Hematopoietic multipotent progenitor cell treated with erythropoietin and hydrocortisone succinate and interleukin-3 and kit ligand, for 17 days (in vitro differentiated cells): ENCODE data around the gene CCDC50.
A peak's percentile ranks its signal among the peaks of the same experiment; 100 is the strongest.

ENCODE experiments used
- DNase-seq: peaks from one replicate; pipeline ENCODE4 v3.0.0-alpha.2; 2015; ENCODE audit warnings: low spot score

CCDC50 gene

DNA sequence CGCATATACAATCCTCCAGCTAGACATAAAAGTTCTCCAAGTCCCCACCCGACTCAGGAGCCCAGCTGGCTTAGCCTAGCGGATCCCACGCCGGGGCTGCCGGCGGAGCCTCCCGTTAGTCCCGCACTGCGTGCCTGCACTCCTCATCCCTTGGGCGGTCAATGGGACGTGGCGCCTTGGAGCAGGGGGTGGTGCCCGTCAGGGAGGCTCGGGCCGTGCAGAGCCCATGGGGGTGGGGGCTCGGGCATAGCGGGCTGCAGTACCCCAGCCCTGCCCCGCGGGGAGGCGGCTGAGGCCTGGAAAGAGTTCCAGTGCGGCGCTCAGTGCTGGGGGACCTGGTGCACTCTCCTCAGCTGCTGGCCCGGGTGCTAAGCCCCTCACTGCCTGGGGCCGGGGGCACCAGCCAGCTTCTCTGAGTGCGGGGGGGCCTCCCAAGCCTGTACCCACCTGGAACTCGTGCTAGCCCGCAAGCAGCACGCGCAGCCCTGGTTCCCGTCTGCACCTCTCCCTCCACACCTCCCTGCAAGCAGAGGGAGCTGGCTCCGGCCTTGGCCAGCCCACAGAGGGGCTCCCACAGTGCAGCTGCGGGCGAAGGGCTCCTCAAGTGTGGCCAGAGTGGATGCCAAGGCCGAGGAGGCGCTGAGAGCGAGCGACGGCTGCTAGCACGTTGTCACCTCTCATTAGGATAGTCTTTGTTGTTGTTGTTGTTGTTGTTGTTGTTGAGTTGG, 12.2 kb upstream of the CCDC50 start:
- DNase-seq = no peak

DNA sequence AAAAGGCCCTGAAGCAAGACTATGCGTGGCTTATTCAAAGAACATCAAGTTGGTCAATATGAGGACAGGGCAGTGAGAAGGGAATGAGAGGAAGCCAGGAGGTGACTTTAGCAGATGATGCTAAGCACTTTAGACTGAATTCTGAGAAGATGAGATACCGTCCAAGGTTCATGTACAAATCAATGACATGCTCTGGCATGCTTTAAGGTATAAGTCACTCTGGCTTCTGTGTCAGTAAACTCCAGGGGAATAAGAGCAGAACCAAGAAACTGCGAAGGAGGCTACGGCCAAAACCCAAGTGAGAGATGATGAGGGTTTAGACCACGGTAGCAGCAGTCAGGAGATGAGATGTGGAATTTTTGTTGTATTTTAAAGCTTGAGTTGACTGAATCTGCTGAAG, 8.9 kb upstream of the CCDC50 start:
- no peak for DNase-seq

DNA sequence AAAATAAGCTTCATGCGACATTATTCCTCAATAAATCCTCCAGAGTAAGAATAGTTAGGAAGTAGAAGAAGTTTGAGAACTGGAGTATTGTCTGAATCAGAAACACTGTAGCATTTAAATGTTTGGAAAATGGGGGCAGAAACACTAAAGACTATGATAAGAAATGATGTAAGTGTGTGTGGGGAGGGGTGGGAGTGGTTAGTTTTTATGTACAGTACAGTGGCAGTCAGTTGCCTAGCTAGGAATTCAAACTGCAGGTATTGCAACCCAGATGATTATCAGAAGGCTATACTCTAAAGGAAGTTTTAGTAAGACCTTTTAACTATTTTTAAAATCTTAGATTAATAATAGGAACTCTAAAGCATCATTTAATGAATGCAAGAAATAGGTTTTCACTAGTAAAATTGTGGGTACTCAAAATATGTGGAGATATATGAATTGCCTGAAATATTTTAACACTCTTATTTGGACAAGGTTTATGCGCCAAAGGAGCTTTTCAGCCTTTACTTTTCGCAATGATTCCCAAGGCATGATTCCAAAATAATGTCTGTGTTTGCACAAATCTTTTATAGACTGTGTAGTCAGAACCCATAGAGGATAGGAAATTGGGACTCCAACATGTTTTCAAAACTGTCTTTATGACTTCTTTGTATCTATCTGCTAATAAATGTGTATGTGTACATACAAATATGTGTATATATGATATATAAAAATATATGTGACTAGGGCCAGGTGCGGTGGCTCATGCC, 8.0 kb upstream of the CCDC50 start:
- no peak for DNase-seq

DNA sequence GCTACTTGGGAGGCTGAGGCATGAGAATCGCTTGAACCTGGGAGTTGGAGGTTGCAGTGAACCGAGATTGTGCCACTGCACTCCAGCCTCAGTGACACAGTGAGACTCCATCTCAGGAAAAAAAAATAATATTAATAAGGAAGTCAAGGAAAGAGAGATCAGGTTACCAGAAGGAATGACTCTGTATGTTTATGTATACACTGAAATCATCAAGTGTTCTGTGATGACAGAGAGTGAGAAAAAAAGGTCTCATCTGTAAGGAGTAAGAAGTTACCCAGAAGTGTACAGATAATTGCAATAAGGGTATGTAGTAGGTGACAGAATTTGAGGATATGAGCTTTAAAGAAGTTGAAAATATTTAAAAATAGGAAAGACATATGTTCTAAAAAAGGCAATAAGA, 4.3 kb upstream of the CCDC50 start:
- no peak for DNase-seq

DNA sequence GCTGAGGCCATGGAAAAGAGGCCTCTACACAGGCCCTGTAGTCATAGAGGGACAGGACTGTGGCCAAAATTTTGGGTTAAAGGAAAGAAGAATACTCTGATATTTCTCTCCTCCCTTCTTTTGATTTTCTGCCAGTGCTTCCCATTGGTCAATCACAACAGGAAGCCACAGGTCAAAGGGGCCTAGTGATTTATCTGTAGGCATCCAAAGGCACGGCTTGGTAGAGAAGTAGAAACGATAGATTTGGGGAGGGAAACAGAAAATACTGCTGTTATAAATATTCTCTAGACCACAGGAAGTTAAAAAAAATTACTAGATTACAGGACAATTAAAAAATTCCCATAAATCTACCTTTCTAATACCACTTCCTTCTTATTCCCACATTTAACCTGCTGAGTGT, 1.7 kb upstream of the CCDC50 start:
- no peak for DNase-seq

DNA sequence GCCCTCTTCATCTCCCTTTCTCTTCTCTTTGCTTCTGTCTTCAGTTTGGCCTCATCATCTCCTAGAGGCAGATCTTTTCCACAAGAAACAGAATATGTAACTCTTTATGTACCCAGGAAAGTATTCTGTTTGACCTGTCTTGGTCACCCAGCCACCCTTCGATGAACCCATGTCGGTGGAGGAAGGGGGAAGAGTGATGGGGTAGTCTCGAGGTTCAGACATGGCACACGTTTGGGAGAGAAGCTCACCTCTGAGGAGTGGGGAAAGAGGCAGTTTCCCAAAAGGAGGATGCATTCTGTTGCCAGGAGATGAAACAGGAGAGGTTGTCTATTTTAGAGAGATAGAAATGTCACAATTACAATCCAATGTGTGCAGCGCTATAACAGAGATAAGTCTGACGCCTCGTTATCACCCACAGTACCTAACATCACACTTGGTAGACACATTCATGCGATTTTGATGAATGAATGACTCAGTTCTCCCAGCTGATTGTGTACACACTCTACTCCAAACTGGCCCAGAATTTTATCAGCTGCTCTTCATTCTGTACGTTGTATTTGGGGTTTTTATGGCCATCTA, 722 bp upstream of the CCDC50 start:
- DNase-seq = peak; percentile 30

DNA sequence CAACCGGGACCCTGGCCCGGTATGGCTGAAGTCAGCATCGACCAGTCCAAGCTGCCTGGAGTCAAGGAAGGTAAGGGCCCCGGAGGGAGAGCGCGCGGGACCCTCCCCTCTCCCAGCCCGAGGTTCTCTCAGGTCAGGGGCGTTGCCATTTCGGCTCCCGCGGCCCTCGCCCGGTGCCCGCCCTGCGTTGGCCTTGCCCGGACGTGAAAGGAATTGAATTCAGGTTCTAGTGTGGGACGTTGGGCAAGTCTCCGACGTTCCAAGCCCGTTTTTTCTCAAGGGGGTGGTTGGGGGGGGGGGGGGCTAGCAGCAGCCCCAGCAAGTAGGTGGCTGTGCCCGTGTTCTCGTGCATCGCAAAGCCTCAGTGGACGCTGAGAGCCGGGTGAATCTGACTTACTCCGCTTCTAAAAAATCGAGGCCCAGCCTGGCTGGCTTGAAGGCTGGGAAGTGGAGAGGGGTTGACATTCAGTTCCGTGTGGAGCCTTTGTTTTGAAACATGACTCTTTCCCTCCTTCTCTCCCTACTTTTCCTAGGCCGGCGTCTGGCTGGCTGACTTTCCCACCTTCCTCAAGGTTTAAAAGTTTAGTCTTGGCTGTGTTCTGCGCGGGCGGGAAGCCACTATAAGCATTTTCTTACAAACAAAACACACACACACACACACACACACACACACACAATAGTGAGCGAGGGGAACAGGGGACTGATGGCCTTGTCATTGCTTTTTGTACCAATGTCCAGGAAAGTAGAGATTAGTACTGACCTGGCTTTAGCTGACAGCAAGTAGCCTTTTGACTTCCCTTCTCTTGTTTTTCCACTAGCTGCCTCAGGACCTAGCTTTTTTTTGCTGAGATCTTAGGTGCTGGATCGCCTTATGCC, 698 bp downstream of the CCDC50 start, which contains the start of gene UTS2B:
TSS of gene UTS2B (minus strand) at position 873 of the 876 bp plus-strand sequence. CDS start 48,337 bp downstream, outside the sequence.
- DNase-seq = no peak

DNA sequence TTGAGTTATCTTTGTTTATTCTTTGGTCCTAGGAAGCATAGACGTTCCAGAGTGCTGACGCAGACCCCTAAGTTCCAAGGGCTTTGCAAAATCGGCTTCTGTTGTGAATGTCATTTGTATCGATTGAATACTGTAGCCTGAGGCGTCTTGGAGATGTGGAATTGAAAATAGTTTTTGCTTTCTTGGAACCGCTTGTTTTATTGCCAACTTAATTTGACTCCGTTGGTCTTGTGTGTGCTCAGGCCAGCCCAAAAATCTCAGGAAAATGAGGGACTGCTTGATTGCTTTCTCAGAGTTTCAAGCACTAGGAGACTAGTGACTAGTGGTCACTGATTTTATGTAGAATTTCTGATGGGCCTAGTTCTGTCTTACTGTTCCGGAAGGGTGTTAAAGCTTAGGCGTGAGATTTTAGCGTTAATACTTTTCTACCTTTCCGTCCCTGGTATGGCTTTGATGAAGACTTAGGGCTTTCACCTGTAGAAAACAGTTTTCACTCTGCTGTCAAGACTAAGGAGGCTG, 1.4 kb downstream of the CCDC50 start:
- DNase-seq = no peak

DNA sequence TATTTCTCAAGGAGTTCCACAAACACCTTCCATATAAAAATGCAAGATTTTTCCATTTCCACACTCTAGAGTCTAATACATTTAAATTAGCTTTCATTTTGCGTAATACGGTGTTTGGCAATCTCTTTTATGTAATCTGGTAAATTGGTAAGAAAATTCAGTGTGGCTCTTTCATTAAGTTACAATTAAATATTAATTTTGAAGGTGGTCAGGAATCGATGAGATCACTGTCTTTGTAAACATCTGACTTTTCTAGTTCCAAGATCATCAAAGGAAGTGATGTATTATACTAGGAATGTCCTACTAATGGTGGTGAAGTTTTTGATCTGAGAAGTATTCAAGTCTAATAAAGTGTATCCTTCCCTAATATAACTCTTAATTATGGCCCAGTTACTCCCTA, 2.2 kb downstream of the CCDC50 start:
- DNase-seq = no peak

DNA sequence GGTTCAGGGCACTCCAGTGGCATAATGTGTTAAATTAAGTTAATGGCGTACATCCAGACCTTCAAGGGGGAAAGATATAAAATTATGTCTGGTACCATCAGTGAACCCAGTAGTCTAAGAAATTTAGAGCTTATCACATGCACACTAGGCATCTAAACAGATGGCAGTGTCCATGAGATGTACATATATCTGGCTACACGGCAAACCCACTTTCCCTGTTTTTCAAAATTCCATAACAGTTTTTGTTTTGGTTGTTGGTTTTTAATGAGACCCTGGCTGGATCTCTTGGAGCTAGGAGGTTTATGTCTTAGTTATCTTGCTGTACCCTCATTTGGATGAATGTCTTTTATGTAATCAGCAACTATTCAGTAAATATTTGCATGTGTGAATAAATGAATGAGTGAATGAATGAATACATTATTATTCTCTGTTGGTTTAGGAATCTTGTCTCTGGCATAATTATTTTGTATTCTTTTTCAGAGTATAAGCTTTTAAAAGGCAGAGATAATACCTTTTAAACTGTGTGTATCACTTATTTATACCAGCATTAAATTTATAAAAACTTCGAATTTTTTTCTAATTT, 4.2 kb downstream of the CCDC50 start:
- no peak for DNase-seq

DNA sequence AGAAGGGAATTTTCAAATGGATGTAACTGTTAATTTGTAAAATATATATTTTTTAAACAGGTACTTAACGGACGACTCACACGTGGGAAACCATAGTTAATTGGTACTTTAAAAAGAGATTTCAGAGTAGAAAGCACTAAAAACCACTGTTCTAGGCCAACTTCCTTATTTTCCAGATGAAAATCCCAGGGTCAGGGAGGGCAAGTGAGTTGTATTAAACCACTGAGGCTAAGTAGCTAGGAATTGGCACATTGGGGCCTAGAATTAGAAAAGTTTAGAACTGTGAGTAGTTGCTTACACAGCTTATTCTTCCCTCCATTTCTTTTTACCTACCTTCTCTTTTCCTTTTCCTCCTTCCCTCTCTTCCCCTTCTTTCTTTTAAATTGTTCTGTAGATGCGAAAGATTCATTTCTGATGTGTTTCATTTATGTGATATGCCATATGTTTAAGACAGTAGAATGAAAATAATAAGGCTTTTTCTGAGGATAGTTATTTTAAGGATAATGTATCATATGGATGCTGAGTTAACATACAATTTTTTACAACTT, 5.2 kb downstream of the CCDC50 start:
- no peak for DNase-seq

DNA sequence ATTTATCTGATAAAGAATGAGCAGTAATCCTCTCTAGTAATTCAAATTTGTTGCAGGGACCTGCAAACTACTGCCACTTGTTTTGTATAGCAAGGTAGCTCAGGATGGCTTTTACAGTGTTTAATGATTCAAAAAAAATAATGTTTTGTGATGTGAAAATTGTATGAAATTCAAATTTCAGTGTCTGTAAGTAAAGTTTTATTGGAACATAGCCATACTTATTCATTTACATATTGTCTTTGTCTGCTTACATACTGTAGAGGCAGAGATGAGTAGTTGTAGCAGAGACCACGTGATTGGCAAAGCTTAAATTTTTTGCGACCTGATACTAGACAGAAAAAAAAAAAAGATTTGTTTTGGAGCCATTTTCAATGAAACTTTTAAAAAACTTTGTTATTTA, 7.6 kb downstream of the CCDC50 start:
- DNase-seq = no peak

DNA sequence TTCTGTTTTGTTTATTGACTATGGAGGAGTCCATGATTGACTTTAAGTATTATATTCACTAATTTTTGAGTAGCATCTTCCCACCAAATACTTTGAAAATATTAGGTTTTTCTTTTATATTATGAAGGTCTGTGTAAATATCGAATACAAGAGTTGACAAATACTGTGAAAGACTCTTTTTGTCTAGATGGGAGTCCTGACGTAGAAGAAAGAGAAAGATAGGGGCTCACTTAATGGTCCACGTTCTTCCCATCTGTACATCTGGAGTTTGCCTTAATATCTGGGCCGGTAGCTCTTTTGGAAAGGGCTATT, 8.9 kb downstream of the CCDC50 start:
- DNase-seq = no peak

DNA sequence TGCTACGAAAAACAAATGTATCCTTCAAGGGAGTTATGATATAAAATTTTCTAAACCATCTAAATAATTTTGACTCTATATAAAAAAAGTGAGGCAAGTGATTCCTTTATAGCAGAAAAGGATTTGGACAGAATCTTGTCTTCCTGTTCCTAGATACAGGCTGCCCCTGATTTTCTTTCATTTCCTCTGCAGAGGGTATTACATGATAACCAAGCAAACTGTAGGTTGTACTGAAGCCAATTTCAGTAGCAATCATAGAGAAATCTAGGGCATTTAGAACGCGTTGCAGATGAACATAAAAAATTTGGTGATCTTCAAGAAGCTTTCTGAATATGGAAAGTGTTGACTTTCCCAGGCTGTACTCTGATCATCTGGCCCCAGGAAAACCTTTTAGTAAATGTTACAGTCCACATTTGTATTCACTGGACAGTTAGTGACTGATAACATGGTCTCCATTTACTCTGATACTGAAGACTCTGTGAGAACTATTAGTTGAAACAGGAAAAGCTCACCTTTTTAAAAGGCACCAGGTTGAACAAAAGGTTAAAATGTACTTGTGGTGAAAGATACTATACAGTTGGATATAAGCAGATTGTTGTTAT, 10.2 kb downstream of the CCDC50 start:
- DNase-seq = no peak

DNA sequence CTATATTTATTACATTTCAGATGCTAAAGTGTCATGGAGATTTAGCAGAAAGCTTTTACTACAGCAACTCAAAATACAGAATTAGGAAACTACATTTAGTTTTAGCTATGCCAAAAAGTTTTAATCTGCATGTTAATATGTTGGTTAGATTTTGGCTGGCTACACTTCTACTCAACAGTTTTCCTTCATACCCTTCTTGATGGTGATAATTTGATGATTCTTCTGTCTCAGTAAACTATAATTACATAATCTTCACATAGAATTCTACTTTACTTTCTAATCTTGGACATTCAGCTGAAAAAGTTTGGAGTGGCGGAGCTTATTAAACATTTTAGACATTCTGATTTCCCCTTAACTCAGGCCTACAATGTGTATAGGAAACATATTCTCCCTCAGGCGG, 11.2 kb downstream of the CCDC50 start:
- DNase-seq = no peak

DNA sequence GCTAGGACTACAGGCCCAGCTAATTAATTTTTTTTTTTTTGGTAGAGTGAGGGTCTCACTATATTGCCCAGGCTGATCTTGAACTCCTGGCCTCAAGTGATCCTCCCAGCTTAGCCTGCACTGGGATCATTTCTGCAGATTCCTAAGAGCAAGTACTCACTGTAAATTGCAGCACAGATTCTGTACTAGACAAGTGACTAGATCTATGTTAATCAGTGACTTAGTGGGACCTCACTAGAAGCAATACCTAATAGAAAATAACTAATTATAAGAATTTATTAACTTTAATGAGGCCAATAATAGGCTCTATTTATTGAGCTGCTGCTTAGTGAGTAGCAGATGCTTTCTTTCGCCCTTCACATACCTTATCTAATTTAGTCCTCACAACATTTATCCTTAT, 11.8 kb downstream of the CCDC50 start:
- no peak for DNase-seq

DNA sequence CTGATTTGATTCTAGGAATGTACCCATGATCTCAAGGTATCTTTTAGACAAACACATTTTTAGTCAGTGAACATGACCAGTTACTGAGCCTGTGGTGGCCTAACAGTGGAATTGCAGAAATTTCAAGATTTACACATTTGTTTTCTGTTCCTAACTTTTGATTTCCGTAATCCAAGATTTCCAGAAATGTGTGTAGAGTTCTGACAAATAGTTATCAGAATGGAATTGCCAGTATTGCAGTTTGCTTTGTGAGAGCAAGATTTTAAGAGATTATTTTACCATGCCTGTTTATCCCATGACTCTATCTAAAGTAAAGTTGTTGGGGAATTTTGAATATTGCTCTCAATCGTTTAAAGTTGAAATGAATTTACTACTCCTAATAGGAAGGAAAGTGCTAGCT, 12.8 kb downstream of the CCDC50 start:
- no peak for DNase-seq

DNA sequence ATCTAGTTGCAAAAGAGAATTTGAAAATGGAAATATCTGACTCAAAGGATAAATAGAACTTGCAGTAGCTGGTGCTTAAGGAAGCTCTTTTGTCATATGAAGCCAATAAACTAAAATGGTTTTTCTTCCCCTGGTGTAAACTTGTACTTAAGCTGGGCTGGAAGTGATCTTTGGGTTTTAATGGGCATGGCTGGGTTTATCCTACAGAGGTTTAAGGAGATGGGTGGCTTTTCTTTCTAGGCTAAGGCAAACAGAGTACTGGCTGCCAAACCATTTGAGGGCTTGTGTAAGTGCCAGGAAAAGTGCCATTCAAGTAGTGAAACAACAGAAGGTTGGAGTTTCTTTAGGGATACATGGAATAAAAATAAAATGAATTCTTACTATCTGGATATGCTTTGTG, 13.2 kb downstream of the CCDC50 start:
- DNase-seq = no peak

DNA sequence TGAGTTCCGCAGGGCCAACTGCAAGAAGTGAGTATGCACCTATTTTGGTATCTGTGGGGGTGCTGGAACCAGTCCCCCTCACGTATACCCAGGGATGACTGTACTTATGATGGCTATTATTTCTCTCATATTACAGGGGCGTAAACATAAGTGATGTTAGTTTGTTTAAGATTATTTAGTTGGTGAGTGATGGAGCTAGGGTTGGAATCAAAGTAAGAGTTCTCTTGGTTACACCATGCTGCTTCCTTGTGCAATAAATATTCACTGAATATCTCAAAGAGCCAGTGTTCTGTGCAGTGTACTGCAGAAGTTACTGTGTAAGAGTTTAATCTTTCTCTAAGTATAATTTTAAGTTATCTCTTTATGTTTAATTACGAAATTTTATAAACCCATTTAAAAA, 13.9 kb downstream of the CCDC50 start:
- no peak for DNase-seq

DNA sequence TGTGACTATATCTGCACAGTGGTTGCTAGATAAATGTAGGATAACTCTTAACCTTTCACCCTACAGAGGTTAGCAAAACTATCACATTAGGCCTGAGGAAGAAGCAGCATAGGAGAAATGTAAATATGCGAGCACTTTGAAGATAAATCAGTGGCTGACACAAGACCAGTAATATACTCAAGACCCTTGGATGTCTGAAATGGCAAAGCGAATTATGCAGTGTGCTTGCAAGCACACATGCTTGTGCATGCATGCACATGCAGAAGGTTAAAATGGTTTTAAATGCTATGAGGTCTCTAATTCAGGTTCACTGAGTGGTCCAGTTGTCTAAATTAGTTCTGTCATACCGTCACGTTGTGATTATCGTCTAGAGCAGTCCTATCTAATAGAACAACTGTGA, 14.7 kb downstream of the CCDC50 start:
- DNase-seq = no peak

DNA sequence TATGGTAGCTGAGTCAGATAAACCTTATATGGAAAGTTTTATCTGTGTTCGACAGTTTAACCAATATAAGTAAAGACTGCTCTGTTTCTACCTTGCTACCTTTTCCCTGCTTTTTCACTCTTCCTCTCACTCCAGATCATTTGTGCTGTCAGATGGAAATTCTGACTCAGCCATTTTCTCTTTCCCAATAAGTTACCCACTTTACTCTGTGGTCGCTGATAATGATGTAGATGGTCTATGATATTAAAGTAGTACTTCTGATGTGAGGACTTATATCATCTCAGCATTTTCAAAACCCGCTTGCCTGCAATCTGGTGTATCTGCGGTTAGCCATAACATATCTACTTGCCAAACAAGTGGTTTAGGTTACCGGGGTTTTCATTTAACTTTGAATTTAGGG, 16.1 kb downstream of the CCDC50 start:
- DNase-seq = no peak
